CD4-positive, alpha-beta T cell treated with Interleukin-15 for 4 hours (primary cell): ENCODE data around the gene LIN7C.
"Not testable (repeated sequence)": the region's sequence is repeated elsewhere in the genome, so short reads cannot be mapped to it uniquely, and the experiment has no call there.

Experiments used
- DNase-seq: peaks from one replicate; pipeline ENCODE4 v3.0.0-alpha.2; 2020; ENCODE audit warnings: low spot score

The LIN7C gene

GRCh38 chr11:27470166-27470565 is 36.4 kb downstream of the LIN7C start:
- no peak for DNase-seq

GRCh38 chr11:27468995-27469695 is 37.4 kb downstream of the LIN7C start:
- no peak for DNase-seq

GRCh38 chr11:27468209-27468994 is 38.2 kb downstream of the LIN7C start:
- no peak for DNase-seq

DNA sequence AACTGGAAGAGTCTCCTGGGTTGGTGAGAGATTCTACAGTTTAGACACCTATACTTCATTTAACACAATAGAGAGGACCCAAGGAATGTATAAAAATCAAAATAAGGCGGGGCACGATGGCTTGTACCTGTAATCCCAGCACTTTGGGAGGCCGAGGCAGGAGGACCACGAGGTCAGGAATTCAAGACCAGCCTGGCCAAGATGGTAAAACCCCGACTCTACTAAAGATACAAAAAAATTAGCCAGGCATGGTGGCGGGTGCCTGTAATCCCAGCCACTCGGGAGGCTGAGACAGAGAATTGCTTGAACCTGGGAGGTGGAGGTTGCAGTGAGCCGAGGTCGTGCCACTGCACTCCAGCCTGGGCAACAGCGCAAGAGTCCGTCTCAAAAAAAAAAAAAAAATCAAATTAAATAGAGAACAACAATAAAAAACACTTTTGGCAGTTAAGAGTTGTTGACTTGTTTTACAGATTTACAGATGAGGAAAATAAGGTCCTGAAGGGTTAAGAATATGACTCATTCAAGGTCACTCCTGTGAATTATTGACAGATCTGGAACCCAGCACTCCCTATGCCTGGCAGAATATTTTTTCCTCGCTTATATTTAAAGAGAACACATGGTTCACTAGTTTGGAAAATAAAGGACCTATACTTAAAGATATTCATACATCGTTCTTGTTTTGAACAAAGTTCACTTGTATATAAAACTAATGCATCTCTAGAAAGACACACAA is 39.2 kb downstream of the LIN7C start:
- DNase-seq = no peak

DNA sequence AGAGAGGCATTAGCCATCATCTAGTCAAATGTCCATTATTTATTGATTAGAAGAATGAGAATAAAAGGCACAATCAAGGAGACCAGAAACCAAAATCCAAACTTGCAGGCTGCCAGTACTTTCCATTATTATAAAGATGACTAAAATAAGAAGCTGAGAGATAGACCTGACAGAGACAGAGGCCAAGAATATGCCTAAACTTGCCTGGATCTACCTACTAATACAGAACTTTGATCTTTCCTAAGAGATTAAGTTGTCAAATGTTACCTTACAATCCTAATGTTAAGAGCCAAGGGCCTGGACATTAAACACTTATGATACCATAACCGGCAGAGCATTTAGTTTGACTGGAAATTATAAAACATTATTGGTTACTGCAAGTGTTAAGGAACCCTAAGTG is 40.2 kb downstream of the LIN7C start:
- no peak for DNase-seq

- DNase-seq = no peak
These were observed 40.9 kb downstream of the LIN7C start for GRCh38 chr11:27465629-27466028.

DNA sequence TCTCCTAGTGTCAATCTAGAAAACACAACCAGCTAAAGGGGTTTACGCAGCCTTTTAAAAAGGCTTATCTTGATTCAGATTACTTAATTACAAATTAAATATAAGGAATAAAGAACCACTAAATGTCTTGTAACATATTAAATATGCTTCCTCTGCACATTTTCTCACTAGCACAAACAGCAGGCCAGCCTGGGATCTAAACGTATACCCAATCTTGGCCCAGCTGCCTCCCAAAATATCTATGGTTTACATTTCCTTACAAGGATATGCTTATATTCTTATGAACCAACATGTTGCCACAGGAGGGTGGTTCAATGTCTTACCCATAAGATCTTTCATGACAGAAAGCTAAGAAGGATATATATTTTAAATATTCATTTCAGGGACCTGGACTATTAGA is 41.7 kb downstream of the LIN7C start:
- no peak for DNase-seq

DNA sequence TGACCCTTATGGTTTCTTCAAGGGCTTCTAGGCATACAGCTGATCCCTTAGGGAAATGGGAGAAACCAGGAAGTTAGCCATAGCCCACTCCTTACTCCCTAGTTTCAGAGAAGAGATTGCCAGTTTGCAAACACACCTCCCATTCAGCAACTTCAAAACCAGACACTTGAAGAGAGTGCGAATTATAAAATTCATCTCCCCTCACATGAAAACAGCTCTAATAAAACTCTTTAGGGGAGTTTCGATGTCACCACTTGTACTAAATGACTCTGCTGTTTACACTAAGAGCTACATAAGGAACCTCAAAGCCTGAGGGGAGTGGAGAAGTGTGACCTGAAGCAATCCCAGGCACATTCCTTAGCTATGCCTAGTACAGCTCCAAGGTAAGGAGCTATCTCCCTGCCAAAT is 42.3 kb downstream of the LIN7C start:
- DNase-seq = no peak

DNA sequence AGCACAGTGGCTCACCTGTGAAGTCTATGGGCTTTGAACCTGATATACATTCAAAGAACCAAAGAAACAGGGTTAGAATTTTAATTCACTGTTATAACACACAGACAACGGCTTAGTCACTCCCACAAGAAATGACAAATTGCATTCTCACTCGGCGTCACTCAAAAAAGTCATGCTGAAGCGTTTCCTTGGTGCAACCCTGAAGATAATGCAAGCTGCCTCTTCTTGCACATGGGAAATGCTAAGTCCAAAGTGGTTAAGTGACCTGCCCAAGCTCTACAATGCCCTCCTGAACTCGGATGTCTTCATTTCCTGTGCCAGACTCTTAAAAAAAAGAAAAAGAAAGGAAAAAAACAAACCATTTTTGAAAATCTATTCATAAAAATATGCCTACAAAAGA is 44.0 kb downstream of the LIN7C start:
- no peak for DNase-seq

DNA sequence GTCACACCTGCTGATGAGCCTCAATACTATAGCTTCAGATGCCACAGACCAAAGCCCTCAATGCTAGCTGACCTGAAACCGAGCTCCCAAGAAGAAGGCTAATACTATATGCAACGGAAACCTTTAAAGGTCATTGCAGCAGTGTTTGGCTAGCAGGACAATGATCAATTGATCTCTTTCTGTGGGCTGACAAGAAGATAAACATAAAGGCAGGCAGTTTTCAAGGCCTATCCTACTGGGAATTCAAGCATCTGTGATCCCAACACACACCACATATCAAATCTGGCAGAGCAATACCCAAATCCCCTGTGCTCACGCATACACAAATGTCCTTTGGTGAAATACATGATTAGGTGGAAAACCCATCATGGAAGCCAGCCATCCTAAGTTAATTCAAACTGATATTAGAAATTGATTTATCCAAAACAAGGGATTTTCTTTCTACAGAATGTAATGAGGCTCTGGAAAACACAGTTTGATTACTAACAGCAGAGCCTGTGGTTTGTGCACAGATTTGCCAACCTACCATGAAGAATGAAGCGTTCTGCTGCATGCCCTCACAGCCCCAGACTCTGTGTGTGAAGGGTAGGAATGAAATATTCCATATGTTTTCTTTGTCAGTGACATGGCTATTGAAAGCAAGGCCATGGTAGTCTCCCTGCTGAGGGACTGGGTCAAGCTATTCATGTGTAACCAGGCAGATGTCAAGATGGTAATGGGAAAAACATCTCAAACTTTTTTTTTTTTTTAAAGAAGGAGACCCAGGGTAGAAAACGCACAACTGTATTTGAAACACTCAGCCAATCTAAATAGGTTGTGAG is 46.2 kb downstream of the LIN7C start:
- DNase-seq = no peak

- DNase-seq = no peak
These were observed 47.4 kb downstream of the LIN7C start for GRCh38 chr11:27459191-27459590.

GRCh38 chr11:27458182-27458581 is 48.4 kb downstream of the LIN7C start:
- DNase-seq = no peak

DNA sequence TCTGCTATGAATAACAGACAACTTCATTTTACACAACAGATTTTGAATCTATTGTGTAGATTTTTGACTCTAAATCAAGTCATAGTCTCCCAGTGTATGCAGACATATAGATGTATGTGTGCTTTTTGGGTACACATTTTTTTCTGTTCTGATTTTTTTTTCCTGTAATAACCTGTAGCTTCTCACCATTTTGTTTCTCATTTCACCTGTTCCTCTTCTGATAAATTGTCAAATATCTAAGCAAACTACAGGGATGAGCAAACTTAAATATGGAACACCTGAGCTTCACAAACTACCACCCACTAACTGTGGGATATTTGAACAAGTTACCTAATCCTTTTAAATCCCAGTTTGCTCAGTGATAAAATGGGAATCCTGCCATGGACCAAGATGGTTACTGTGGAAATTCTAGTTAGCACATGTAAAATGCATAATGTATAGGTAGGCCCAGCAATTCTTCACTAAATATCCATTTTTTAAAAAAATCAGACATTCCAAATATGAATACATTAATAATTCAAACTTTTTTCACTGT is 49.7 kb downstream of the LIN7C start:
- no peak for DNase-seq

GRCh38 chr11:27456140-27456794 is 50.3 kb downstream of the LIN7C start:
- DNase-seq = no peak

- DNase-seq = no peak
These were observed 50.9 kb downstream of the LIN7C start for GRCh38 chr11:27455667-27456066.

- no peak for DNase-seq
These were observed 52.9 kb downstream of the LIN7C start for GRCh38 chr11:27453701-27454100.

DNA sequence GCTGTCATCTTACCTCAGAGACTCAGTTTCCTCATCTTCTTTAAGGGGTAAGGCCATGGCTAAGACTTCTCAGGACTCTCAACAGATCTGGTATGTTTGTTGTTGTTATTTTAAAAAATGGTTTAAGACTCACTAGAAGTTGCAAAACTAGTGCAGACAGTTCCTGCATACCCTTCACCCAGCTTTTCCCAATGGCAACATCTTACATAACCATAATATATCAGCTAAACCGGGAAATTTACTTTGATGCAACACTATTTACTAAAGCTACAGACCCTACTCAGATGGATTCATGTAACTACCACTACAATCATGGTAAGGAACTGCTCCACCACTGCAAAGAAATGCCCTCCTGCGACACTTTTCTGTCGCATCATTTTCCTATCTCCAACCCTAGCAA is 54.4 kb downstream of the LIN7C start:
- DNase-seq = no peak

DNA sequence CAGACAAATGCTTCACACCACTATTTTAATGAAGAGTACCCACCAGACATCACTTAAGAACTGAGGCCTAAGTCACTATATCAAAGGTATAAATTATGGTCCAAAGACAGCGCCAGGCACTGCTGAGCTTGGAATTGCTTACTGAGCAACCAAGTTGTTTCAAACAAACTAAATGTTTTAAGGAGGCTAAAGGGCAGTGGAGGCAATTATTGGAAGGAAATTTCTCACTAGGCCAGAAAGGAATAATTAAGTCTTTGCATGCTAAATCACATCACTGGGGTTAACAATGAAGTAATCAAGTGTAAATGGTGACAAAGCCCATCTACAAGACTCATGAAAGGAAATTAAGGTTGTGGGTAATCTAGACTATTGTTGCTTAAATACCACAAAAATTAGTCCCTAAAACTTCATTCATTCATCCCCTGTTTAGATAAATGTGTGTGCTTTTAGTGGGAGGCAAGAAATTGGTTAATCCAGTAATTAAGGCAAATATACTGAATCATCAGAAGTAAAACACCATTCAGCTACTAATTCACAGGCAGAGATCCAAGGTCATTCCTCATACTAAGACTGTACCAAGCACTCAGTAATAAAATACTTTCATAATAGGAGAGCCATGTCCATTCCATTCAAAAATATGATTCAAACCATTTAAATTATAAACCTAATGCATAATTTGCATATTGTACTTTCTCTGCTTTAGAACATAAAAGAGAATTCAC is 55.2 kb downstream of the LIN7C start:
- DNase-seq = no peak

GRCh38 chr11:27448184-27448540 is 58.4 kb downstream of the LIN7C start:
- not testable (repeated sequence) for DNase-seq

DNA sequence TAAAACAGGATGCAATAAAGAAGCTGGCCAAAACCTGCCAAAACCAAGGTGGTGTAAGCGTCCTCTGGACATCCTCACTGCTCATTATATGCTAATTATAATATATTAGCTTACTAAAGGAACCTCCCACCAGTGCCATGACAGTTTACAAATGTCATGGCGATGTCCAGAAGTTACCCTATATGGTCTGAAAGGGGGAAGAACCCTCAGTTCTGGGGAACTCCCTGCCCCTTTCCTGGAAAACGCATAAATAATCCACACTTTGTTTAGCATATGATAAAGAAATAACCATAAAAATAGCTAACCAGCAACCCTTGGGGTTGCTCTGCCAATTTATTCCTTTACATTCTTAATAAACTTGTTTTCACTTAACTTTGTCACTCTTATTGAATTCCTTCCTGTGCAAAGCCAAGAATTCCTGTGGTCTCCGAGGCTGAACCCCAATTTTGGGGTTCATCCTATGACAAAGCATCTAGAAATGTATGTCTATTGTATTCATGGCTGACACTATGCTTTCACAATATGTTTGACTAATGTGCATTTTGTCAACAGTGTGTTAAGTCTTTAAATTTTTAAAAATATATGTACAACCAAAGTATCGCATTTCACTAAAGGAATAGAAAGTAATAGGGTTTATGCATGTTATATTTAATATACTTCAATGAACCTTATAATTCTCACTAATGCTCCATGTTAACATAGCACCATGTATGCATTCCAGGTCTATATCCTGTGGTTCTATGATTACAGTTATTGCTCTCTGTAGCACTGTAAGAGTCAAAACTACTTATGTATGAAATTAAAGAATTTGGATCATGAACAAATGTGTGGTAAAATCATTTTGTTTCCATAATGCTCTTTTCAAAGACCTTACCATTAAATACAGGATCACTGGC is 59.0 kb downstream of the LIN7C start:
- DNase-seq = no peak
